Activated T-cell treated with anti-CD3 and anti-CD28 coated beads for 48 hours (primary cell): ENCODE measurements around the gene TAF8.
A peak's percentile ranks its signal among the peaks of the same experiment; 100 is the strongest.

Experiments used
- DNase-seq: peaks from one replicate; pipeline ENCODE4 v3.0.0-alpha.2; 2020; ENCODE audit warnings: low read depth

Gene TAF8

GRCh38 chr6:42059743-42060142 is 9.4 kb downstream of the TAF8 start:
- no peak for DNase-seq

GRCh38 chr6:42066156-42066675 is 15.9 kb downstream of the TAF8 start:
- no peak for DNase-seq

GRCh38 chr6:42068173-42068572 is 17.8 kb downstream of the TAF8 start:
- DNase-seq, result no peak

GRCh38 chr6:42068872-42069522 is 18.7 kb downstream of the TAF8 start:
- DNase-seq, result no peak

DNA sequence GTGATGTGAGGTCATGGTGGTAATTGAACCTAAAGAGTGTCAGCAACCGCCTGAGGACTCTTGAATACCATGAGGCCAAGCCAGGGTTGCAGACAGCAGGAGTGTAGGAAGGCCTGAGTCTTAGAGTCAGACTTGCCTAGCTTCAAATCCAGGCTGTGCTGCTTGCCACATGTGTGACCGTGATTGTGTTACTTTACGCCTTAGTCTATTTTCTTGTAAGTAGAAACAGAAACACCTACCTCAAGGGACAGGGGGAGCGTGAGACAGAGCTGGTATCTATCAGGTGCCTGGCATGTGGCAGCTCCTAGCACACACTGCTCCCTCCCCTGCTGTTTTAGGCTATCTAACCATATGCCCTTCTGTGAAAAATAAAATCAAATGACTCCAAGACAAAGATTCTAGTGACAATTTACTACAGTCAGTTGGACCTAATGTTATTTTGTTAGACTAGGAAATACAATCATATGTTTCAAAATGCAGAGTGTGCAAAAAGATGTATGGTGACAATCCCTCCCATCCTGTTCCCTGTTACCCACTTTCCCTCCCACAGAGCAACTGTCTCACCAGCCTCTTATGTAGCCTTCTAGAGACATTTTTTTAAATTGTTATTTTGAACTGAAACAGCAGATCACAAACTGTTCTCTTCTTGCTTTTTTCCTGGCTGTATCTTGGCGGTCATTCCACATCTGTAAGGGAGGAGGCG is 21.7 kb downstream of the TAF8 start:
- DNase-seq, result no peak

DNA sequence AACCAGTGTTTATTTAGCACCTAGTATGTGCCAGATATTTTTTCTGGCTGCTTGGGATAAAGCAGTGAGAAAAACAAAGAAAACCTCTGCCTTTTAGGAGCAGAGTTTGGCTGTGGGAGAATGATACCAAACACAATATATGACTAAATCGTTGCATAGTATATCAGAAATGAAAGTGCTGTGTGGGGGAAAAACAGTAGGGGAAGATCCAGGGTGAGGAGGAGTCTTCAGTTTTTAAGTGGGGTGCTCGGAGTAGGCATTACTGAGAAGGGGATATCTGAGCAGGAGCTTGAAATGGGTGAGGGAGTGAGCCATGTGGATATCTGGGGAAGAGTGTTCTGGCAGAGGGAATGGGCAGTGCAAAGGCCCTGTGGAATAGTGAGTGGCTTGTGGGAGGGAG is 23.0 kb downstream of the TAF8 start:
- no peak for DNase-seq

DNA sequence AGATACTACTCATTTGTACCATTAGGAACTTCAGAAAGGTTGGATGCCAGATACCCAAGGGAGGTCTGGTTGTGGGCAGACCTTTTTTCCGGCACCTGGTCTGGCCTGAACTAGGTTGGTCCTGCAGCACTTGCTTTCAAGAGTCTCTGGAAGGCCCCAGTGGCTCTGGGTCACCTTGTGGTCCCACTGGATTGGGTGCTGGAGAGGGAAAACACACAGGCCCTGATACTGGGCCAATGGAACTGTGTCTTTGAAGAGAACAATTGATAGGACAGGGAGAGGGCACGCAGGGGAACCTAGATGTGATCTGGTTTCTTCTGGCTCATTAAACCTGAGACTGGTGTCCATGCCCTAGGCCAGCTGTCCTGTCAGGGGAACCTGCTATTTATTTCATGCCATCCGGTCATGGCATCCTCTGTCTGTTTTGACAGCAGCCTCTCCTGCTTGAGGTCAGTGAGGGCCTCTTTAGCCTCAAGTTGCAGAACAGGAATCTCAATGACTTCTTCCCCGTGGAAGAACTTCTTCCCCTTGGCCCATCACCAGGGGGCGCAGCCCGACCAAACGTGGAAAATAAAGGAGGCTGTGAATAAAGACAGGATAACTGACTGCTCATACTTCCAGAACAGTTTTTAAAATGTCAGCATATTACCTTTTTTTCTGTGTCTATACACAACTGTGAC is 25.0 kb downstream of the TAF8 start:
- DNase-seq, result peak; percentile 51

DNA sequence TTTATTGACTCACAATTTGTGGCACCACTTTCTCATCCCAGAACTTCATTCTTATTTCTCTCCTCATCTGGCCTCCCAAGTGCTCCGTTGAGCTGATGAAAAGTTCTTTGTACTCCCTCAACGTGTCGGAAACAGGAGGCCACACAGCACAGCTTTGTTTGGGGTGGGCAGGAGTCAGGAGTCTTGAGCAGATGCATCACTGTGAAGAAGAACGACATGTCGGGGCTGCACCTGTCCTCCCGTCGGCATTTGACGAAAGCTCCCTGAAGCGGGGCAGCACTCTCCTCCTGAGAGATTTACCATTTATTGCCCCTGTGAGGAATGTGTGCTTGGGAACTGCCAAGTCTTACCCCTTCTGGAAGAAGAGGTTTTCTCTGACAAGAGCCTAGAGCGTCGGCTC is 28.1 kb downstream of the TAF8 start:
- DNase-seq, result no peak

DNA sequence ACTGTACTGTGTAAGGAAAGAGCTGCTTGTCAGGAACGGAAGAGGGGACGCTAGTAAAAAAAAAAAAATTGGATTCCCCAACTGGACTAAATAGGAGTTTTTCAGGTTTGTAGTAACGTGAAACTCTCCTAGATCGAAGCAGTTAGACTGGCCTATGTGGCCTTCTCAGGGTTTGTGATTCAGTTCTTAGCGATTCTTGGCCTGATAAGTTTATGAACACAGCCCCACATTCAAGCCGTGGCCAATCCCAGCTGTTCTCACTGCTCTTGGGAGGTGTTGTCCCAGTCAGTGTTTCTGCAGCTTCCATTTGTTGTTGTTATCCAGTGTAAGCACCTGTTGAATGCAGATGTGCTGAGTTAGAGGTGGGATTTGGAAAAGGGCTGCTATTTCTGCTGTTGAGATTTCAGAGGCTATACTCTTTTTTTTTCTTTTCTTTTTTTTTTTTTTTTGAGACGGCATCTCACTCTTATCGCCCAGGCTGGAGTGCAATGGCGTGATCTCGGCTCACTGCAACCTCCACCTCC is 29.7 kb downstream of the TAF8 start:
- DNase-seq, result no peak

- no peak for DNase-seq
Observed at GRCh38 chr6:42083530-42083929, 33.2 kb downstream of the TAF8 start.

GRCh38 chr6:42084889-42085288 is 34.6 kb downstream of the TAF8 start:
- no peak for DNase-seq

DNA sequence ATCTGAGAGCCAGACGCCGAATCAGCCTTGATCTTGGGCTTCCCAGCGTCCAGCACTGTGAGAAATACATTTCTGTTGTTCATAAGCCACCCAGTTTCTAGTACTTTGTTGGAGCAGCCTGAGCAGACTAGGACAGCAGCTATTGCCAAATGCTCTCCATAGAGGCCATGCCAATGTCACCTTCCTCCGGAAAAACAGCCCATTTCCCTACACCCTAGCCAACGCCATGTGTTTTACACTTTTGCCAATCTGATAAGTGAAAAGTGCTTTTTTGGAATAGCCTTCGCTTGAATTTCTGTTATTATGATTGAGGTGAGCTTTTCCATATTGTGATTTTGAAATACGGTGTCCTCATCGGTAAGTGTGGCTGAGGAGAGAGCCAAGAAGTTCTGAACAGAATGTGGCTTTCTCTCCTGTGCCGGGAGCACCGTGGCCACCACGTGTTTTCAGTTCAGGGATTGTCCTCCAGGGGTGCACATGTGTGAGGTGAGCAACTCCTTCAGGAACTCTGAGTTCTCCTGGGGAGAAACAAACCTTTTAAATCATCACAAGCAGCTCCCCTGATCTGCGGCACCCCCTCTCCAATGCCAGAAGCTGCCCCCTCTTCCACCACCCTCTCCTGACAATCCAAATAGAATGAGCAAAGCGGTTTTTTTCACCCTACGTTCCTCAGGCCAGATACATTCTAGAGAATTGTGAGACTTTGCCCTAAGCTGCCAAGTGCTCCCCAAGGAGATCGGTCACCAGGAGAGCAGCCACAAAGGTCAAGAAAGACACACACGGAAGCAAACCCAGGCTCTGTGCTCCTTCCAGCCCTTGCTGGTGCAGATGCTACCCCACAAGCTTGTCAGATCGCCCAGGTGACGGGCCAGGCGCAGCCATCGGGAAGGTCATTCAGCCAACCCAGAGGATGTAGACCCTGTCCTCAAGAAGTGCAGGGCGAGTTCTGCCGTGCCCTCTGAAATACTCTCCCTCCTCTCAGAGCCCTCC is 36.0 kb downstream of the TAF8 start:
- no peak for DNase-seq

- no peak for DNase-seq
Observed at GRCh38 chr6:42088101-42088591, 37.8 kb downstream of the TAF8 start.

- DNase-seq, result no peak
Observed at GRCh38 chr6:42090819-42091717, 40.7 kb downstream of the TAF8 start.

GRCh38 chr6:42091718-42092023 is 41.3 kb downstream of the TAF8 start:
- no peak for DNase-seq

DNA sequence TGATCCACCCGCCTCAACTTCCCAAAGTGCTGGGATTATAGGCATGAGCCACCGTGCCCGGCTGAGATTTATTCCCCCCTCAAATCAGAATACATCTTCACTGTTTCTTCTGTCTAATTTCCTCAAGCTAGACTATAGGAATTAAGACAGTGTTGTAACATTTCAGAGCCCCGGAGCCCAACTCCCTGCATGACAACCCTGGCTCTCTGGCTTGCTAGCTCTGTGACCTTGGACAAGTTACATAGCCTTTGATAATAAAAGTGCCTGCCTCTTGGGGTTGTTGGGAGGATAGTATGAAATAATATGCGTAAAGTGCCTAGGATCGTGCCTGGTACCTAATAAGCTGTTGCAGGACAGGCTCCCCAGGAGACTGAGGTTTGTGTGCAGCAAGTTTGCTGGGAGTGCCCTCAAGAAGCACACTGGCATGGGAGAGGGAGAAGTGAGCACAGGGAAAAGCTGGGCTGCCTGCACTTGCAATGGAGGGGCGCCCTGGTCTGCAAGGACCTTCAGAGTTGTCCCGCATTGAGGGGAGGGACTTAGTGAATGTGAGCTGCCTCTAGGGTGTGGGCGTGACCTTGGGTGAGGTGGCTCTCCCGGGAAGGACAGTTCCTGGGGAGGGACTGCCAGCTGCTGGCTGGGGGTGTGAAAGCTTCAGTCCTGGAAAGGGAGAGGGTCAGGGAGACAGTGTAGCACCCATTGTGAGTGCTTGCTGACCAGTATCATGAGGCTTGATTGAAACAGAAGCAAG is 43.4 kb downstream of the TAF8 start:
- no peak for DNase-seq

- no peak for DNase-seq
Observed at GRCh38 chr6:42095094-42095493, 44.8 kb downstream of the TAF8 start.

GRCh38 chr6:42095776-42096541 is 45.6 kb downstream of the TAF8 start:
- DNase-seq, result no peak
